BJ (cell line): Measurements from ENCODE around the gene DTD1. TPM values are rescaled to one million over a fixed set of nuclear protein-coding genes. Genes with fewer than 3 reads are reported as not detected.

Experiments used
- CTCF ChIA-PET: fragments of 350-600 bp; formaldehyde crosslinking; extraction: SDS; loops from one replicate; lab custom pipeline; 2021; ENCODE audit warnings: antibody characterized with exemption, inconsistent platforms; lab: Yijun Ruan, JAX
- POLR2A ChIA-PET: fragments of 300-600 bp; sonication (Branson Sonifier 250); formaldehyde crosslinking; extraction: SDS; loops from one replicate; lab custom pipeline; 2021; ENCODE audit warnings: antibody characterized with exemption; lab: Charles Lee
- DNase-seq: peaks from one replicate; pipeline ENCODE4 v3.0.0-alpha.2; 2011; ENCODE audit warnings: low read depth
- H3K27me3 ChIP-seq: 2 replicates; pipeline ENCODE4 v1.6.0; 2011; ENCODE audit warnings: low read length; ENCODE audit not compliant: control insufficient read depth, insufficient read depth
- H3K36me3 ChIP-seq: 2 replicates; pipeline ENCODE4 v1.5.1; 2011; ENCODE audit warnings: low read length; ENCODE audit not compliant: control insufficient read depth, insufficient read depth
- H3K4me3 ChIP-seq: 2 replicates; pipeline ENCODE4 v1.5.1; 2011; ENCODE audit warnings: low read depth, mild to moderate bottlenecking, control low read depth, low read length
- CTCF ChIP-seq: IDR thresholded peaks from 2 replicates; pipeline ENCODE4 v1.5.1; 2011; ENCODE audit warnings: low read depth, mild to moderate bottlenecking, control low read depth, inconsistent platforms, low read length, moderate library complexity; ENCODE audit not compliant: insufficient read depth
- polyA plus RNA-seq: library from polyadenylated mRNA; depleted of rRNA; stranded (reverse); fragments of >200 nt; gene quantifications from 2 replicates; pipeline ENCODE4 v1.2.3, GENCODE V29; 2011

Gene DTD1
- polyA plus RNA-seq, 1 experiment = 47.3 TPM

DNA sequence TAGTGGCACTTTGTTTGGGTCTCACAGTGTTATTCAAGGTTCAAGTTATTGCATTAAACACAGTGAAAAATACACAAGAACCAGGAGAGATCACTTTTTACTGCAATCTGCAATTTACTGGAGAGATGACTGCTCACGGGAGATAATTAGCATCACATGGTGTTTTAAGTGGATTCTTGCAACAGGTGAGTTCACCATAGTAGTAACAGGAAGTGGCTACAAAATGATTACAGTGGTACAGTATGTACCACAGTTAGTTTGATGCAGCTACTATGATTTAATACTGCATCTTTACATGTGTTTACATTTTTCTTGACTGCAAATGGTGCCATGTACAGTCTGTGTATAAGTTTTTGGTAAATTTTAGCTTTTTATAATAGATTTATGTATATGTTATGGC, 129.2 kb downstream of the DTD1 start:
- no peak for TF ChIP-seq CTCF
- Histone ChIP-seq H3K4me3 (no peak overlapping the region), H3K36me3 (no peaks in the 10 kb centered on the region; the same call in 1 of the 2 replicates), H3K27me3 (no peaks in the 10 kb centered on the region)
- DNase-seq = no peak
- CTCF ChIA-PET = interaction anchor here (1.2 to 1.9 kb wide), 2 partner anchors 15 to 22 kb away, joined by 3 to 8 read pairs; no protein-coding TSS in a partner anchor
- POLR2A ChIA-PET = no interaction called here

- H3K4me3 ChIP-seq = no peak overlapping the region
- no peak for TF ChIP-seq CTCF
- DNase-seq = no peak
- no peaks in the 10 kb centered on the region for H3K27me3 ChIP-seq
- CTCF ChIA-PET = interaction anchor here (0.6 to 1.9 kb wide), 3 partner anchors 11 to 21 kb away, joined by 3 to 8 read pairs (median 3); no protein-coding TSS in a partner anchor
- POLR2A ChIA-PET = no interaction called here
- no peaks in the 10 kb centered on the region; the same call in 1 of the 2 replicates for H3K36me3 ChIP-seq
Observed at GRCh38 chr20:18718129-18718528, 130.3 kb downstream of the DTD1 start.

DNA sequence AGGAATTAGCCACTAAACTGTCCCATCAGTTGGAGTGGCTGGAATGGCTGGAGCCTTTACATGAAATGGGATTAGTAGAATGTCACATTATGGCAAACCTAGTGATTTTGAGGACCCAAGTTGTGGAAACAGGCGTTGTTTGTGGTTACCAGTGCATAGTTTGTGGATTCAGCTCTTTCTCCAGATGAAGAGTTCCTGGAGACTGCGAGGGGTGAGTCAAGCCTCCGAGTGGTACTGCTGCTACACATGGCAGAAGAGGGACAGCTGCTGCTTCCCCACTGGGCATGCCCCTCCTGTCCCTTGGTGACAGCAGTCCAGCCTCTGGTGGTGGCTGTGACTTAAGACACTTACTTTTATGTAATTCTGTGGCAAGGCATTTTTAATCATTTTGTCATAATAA, 131.6 kb downstream of the DTD1 start:
- Histone ChIP-seq H3K36me3 (no peaks in the 10 kb centered on the region; the same call in 1 of the 2 replicates), H3K4me3 (no peak overlapping the region), H3K27me3 (no peaks in the 10 kb centered on the region)
- TF ChIP-seq CTCF = no peak
- POLR2A ChIA-PET = no interaction called here
- CTCF ChIA-PET = interaction anchor here (0.5 to 1.4 kb wide), 3 partner anchors 14 to 1038 kb away, joined by 3 to 5 read pairs (median 3); no protein-coding TSS in a partner anchor
- no peak for DNase-seq

DNA sequence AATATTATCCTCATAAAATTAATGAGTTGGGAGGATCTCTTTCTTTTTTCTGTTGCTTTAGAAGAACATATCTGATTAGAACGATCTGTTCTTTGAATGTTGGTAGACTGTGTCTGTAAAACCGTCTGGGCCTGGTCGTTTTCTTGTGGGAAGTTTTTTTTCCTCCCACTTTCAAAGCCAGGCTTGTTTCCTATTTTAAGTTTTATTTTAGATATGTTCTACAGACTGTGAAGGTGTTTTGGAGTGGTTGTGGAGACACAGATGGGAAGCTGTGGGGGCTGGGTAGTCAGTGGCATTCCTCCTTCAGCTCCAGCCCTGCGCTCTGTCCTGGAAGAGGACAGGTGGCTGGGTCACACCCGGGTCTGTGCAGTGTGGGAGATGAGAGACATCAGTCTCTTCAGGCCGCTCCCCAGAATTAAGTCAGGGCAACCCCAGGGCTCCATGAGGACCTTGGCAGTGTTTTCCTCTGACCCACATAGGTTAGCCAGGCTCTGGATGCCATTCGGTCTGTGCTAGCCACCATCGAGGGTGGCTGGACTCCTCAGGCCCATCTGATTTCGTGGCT, 133.8 kb downstream of the DTD1 start:
- no peak for TF ChIP-seq CTCF
- no peak for DNase-seq
- H3K27me3 ChIP-seq = no peaks in the 10 kb centered on the region
- no peaks in the 10 kb centered on the region for H3K36me3 ChIP-seq
- CTCF ChIA-PET = no interaction called here
- H3K4me3 ChIP-seq = no peak overlapping the region
- POLR2A ChIA-PET = no interaction called here

GRCh38 chr20:18722371-18722770, 134.5 kb downstream of the DTD1 start:
- no peak for DNase-seq
- TF ChIP-seq CTCF = no peak
- CTCF ChIA-PET = no interaction called here
- no peaks in the 10 kb centered on the region for H3K27me3 ChIP-seq
- H3K36me3 ChIP-seq = no peaks in the 10 kb centered on the region
- no peak overlapping the region for H3K4me3 ChIP-seq
- POLR2A ChIA-PET = interaction anchor here (0.5 kb wide), 1 partner anchor 17 kb away, joined by 3 read pairs; no protein-coding TSS in a partner anchor
